Nephron progenitor cell (in vitro differentiated cells): Measurements from ENCODE around the gene UCK2.

ENCODE experiments used
- DNase-seq: peaks from one replicate; pipeline ENCODE4 v3.0.0; 2021
- H3K27ac Mint-ChIP-seq: 2 replicates; pipeline ENCODE4 v1.8.0; 2021; ENCODE audit warnings: mild to moderate bottlenecking, moderate library complexity, mixed read lengths
- H3K27me3 Mint-ChIP-seq: 2 replicates; pipeline ENCODE4 v1.8.0; 2021; ENCODE audit warnings: mild to moderate bottlenecking, low read depth, mixed read lengths; ENCODE audit not compliant: poor library complexity
- H3K36me3 Mint-ChIP-seq: 2 replicates; pipeline ENCODE4 v1.8.0; 2021; ENCODE audit warnings: low read depth, mixed read lengths
- H3K4me1 Mint-ChIP-seq: 2 replicates; pipeline ENCODE4 v1.8.0; 2021; ENCODE audit warnings: mixed read lengths
- H3K4me3 Mint-ChIP-seq: 2 replicates; pipeline ENCODE4 v1.8.0; 2021; ENCODE audit warnings: mild to moderate bottlenecking, moderate library complexity, mixed read lengths
- H3K9me3 Mint-ChIP-seq: 2 replicates; pipeline ENCODE4 v1.8.0; 2021; ENCODE audit warnings: mild to moderate bottlenecking, moderate library complexity, mixed read lengths
- CTCF ChIP-seq: fragments of 200-600 bp; sonication (generic); IDR thresholded peaks from 2 replicates; pipeline ENCODE4 v1.5.0; 2021; ENCODE audit warnings: antibody characterized with exemption

The UCK2 gene

GRCh38 chr1:165855010-165855838, 27.8 kb downstream of the UCK2 start:
- Mint-ChIP-seq H3K27me3 (no peaks in the 10 kb centered on the region), H3K9me3 (peaks cover 6% of the 10 kb centered on the region), H3K36me3 (peaks cover 40% of the 10 kb centered on the region), H3K4me1 (peaks cover 75% of the 10 kb centered on the region), H3K4me3 (no peak overlapping the region), H3K27ac (peak overlapping the region; percentile 4)
- DNase-seq: no peak
- no peak for TF ChIP-seq CTCF

GRCh38 chr1:165856021-165856420, 28.6 kb downstream of the UCK2 start:
- H3K9me3 Mint-ChIP-seq: peaks cover 12% of the 10 kb centered on the region
- no peak for TF ChIP-seq CTCF
- H3K27me3 Mint-ChIP-seq: no peaks in the 10 kb centered on the region
- no peak overlapping the region for H3K27ac Mint-ChIP-seq
- H3K36me3 Mint-ChIP-seq: peaks cover 47% of the 10 kb centered on the region
- no peak overlapping the region for H3K4me3 Mint-ChIP-seq
- DNase-seq: no peak
- peaks cover 75% of the 10 kb centered on the region for H3K4me1 Mint-ChIP-seq

GRCh38 chr1:165856606-165857005, 29.2 kb downstream of the UCK2 start:
- peaks cover 43% of the 10 kb centered on the region for H3K36me3 Mint-ChIP-seq
- TF ChIP-seq CTCF: no peak
- peak overlapping the region; percentile 8 for H3K27ac Mint-ChIP-seq
- DNase-seq: no peak
- no peaks in the 10 kb centered on the region for H3K27me3 Mint-ChIP-seq
- no peak overlapping the region for H3K4me3 Mint-ChIP-seq
- H3K4me1 Mint-ChIP-seq: peaks cover 75% of the 10 kb centered on the region
- peaks cover 12% of the 10 kb centered on the region for H3K9me3 Mint-ChIP-seq

GRCh38 chr1:165857046-165857801, 29.8 kb downstream of the UCK2 start:
- no peak overlapping the region for H3K4me3 Mint-ChIP-seq

GRCh38 chr1:165858364-165858823, 31.0 kb downstream of the UCK2 start:
- DNase-seq: no peak
- TF ChIP-seq CTCF: no peak
- Mint-ChIP-seq H3K4me3 (no peak overlapping the region), H3K27me3 (no peaks in the 10 kb centered on the region), H3K36me3 (peaks cover 35% of the 10 kb centered on the region), H3K9me3 (peaks cover 16% of the 10 kb centered on the region), H3K4me1 (peaks cover 64% of the 10 kb centered on the region), H3K27ac (no peak overlapping the region)

More at GRCh38 chr1:165857046-165857801, 29.8 kb downstream of the UCK2 start:
- no peak for TF ChIP-seq CTCF
- Mint-ChIP-seq H3K4me1 (peaks cover 75% of the 10 kb centered on the region), H3K27me3 (no peaks in the 10 kb centered on the region), H3K27ac (no peak overlapping the region), H3K36me3 (peaks cover 43% of the 10 kb centered on the region), H3K9me3 (peaks cover 16% of the 10 kb centered on the region)
- DNase-seq: no peak
